Fibroblast of lung (primary cell): ENCODE measurements around the gene PTPN7. TPM values are rescaled to one million over a fixed set of nuclear protein-coding genes. Genes with fewer than 3 reads are reported as not detected.

Experiments used
- DNase-seq, 2 donors: peaks; one replicate each; pipeline versions ENCODE4 v3.0.0 to v3.0.0-alpha.2; 2010; ENCODE audit warnings: low read depth in 2 of 2
- H2AFZ ChIP-seq: 2 replicates; pipeline ENCODE4 v1.5.1; 2012; ENCODE audit warnings: low read length, control low read depth, inconsistent platforms
- H3K27ac ChIP-seq: 2 replicates; pipeline ENCODE4 v1.5.1; 2011; ENCODE audit warnings: low read length, control low read depth; ENCODE audit not compliant: insufficient read depth
- H3K27me3 ChIP-seq: 2 replicates; pipeline ENCODE4 v1.5.1; 2011; ENCODE audit warnings: mild to moderate bottlenecking, low read length; ENCODE audit not compliant: control insufficient read depth, insufficient read depth
- H3K36me3 ChIP-seq: 2 replicates; pipeline ENCODE4 v1.5.1; 2011; ENCODE audit warnings: low read length; ENCODE audit not compliant: control insufficient read depth, insufficient read depth
- H3K4me1 ChIP-seq: 2 replicates; pipeline ENCODE4 v1.5.1; 2011; ENCODE audit warnings: low read length; ENCODE audit not compliant: control insufficient read depth, insufficient read depth; ENCODE audit errors: extremely low read depth
- H3K4me2 ChIP-seq: 2 replicates; pipeline ENCODE4 v1.5.1; 2011; ENCODE audit warnings: low read length, control low read depth; ENCODE audit not compliant: insufficient read depth; ENCODE audit errors: extremely low read depth
- H3K4me3 ChIP-seq, 4 experiments: fragments of 200-600 bp in 1 of 4; sonication (generic) in 1 of 4; replicated peaks in 1 of 4; 2 replicates each; pipeline ENCODE4 v1.5.1; 2011 to 2016; ENCODE audit warnings: low read length in 4 of 4, low read depth in 3 of 4, mild to moderate bottlenecking in 3 of 4, control low read depth in 2 of 4, inconsistent platforms in 1 of 4, mixed read lengths in 1 of 4; ENCODE audit not compliant: insufficient read depth in 1 of 4; ENCODE audit errors: control extremely low read depth in 1 of 4
- H3K79me2 ChIP-seq: 2 replicates; pipeline ENCODE4 v1.5.1; 2012; ENCODE audit warnings: mild to moderate bottlenecking, low read length, inconsistent platforms; ENCODE audit not compliant: control insufficient read depth, insufficient read depth
- H3K9ac ChIP-seq: 2 replicates; pipeline ENCODE4 v1.5.1; 2011; ENCODE audit warnings: mild to moderate bottlenecking, low read length, control low read depth; ENCODE audit not compliant: insufficient read depth
- H3K9me3 ChIP-seq: 2 replicates; pipeline ENCODE4 v1.5.1; 2012; ENCODE audit warnings: low read depth, low read length; ENCODE audit not compliant: control insufficient read depth, insufficient read depth
- H4K20me1 ChIP-seq: 2 replicates; pipeline ENCODE4 v1.5.1; 2011; ENCODE audit warnings: low read length; ENCODE audit not compliant: control insufficient read depth, insufficient read depth; ENCODE audit errors: extremely low read depth
- EZH2 ChIP-seq: IDR thresholded peaks from 2 replicates; pipeline ENCODE4 v1.5.1; 2012; ENCODE audit warnings: low read length, control low read depth, mild to moderate bottlenecking; ENCODE audit errors: missing control alignments
- polyA plus RNA-seq, 2 donors: library from polyadenylated mRNA; depleted of rRNA in 1 of 2; stranded (reverse) in 1 of 2; unstranded in 1 of 2; fragments of >200 nt; gene quantifications; 2 replicates each; pipeline ENCODE4 v1.2.1, GENCODE V29; 2011 to 2012; ENCODE audit warnings: missing spikeins in 1 of 2
- total RNA-seq: library from RNA; depleted of rRNA; stranded (reverse); fragments of >200 nt; gene quantifications from 2 replicates; pipeline ENCODE4 v1.2.1, GENCODE V29; 2014
- TF ChIP-seq, protein P1 (sequence below), 2 donors: IDR thresholded peaks in 1 of 2; conservative IDR thresholded peaks in 1 of 2; 1 replicate in 1 of 2; 2 replicates in 1 of 2; pipeline ENCODE4 v1.5.1; 2011 to 2012; ENCODE audit warnings: low read length in 2 of 2, control low read depth in 1 of 2, inconsistent platforms in 1 of 2, low read depth in 1 of 2, mild to moderate bottlenecking in 1 of 2

The PTPN7 gene
- total and polyA plus RNA-seq, 2 donors (not counting 1 experiment from before 2014, with no cell fraction given) = not detected

GRCh38 chr1:202179828-202180750 lies 19.7 kb upstream of the PTPN7 start:
- Histone ChIP-seq H3K36me3 (no peaks in the 10 kb centered on the region), H2AFZ (no peak overlapping the region), H3K4me3 (no peak overlapping the region), H3K4me1 (no peaks in the 10 kb centered on the region), H4K20me1 (no peaks in the 10 kb centered on the region), H3K9ac (no peak overlapping the region), H3K9me3 (no peaks in the 10 kb centered on the region), H3K27ac (no peak overlapping the region), H3K79me2 (no peaks in the 10 kb centered on the region), H3K27me3 (peaks cover 24% of the 10 kb centered on the region), H3K4me2 (no peak overlapping the region)
- TF ChIP-seq, protein P1, sequence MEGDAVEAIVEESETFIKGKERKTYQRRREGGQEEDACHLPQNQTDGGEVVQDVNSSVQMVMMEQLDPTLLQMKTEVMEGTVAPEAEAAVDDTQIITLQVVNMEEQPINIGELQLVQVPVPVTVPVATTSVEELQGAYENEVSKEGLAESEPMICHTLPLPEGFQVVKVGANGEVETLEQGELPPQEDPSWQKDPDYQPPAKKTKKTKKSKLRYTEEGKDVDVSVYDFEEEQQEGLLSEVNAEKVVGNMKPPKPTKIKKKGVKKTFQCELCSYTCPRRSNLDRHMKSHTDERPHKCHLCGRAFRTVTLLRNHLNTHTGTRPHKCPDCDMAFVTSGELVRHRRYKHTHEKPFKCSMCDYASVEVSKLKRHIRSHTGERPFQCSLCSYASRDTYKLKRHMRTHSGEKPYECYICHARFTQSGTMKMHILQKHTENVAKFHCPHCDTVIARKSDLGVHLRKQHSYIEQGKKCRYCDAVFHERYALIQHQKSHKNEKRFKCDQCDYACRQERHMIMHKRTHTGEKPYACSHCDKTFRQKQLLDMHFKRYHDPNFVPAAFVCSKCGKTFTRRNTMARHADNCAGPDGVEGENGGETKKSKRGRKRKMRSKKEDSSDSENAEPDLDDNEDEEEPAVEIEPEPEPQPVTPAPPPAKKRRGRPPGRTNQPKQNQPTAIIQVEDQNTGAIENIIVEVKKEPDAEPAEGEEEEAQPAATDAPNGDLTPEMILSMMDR (conservative IDR thresholded peaks at IDR 0.05 in 1 of 2, IDR thresholded peaks at IDR 0.05 in 1 of 2; ENCODE audit: low read depth in 1 of 2, low read length in 2 of 2) = no peak
- no peak for TF ChIP-seq EZH2
- no peak for DNase-seq

DNA sequence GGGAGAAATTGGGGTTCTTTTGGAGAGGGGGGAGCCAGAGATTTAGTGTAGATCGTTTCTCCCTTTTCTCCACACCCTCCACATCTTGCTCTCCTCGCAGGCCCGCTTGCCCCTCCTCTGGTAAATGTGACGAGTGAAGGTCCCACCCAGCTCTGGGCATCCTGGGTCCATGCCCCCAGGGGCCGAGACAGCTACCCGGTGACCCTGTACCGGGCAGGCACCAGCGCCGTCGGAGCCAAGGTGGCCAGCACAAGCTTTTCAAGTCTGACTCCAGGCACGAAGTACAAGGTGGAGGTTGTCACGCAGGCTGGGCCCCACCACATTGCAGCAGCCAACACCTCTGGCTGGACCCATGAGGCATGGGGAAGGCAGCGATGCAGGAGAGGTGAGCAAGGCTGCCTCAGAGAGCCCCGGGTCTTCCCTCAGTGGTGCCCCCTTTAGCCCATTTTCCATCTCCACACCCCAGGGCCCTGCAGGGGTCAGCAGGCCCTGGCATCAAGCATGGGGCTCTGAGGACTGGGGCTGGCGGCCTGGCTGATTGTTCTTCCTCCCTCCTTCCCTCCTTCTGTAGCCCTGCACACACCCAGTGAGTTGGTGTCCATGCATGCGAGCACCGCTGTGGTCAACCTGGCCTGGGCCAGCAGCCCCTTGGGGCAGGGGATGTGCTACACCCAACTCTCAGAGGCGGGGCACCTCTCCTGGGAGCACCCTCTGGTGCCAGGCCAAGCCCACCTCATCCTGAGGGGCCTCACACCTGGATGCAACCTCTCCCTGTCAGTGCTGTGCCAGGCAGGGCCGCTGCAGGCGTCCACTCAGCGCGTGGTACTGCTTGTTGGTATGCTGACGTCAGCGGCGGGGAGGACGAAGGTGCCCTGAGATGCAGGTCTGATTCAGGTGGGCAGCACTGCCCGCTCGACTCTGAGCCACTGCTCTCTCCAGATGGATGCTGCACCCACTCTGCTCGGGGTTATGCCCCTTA lies 16.8 kb upstream of the PTPN7 start:
- Histone ChIP-seq H3K36me3 (no peaks in the 10 kb centered on the region), H3K4me3 (no peak overlapping the region), H3K27ac (no peak overlapping the region), H3K79me2 (no peaks in the 10 kb centered on the region), H2AFZ (no peak overlapping the region), H3K4me1 (no peaks in the 10 kb centered on the region), H3K9me3 (no peaks in the 10 kb centered on the region), H3K27me3 (peaks cover 16% of the 10 kb centered on the region), H3K9ac (no peak overlapping the region), H4K20me1 (no peaks in the 10 kb centered on the region), H3K4me2 (no peak overlapping the region)
- no peak for TF ChIP-seq EZH2
- TF ChIP-seq, protein P1 (conservative IDR thresholded peaks at IDR 0.05 in 1 of 2, IDR thresholded peaks at IDR 0.05 in 1 of 2; ENCODE audit: low read depth in 1 of 2, low read length in 2 of 2) = no peak
- DNase-seq = no peak

DNA sequence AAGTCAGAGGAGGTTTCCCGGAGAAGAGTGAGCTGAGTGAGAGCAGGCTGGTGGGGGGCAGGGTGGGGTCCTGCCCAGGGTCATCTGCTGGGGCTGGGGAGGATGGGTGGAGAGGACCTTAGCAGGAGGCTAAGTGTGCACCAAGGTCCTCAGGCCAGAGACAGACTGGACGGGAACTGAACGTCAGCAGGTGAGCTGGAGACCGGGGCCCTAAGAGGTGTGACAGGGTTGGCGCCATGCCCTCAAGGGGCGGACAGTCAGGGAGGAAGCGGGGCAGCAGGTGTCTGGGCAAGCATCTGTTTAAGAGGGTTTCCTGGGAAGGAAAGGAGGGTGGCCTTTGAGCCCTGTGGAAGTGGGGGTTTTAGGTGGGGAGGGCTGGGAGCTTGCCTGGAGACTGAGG lies 13.6 kb upstream of the PTPN7 start:
- H3K9ac ChIP-seq = no peak overlapping the region
- DNase-seq = no peak

More for the DNA sequence above, 13.6 kb upstream of the PTPN7 start:
- H3K4me3 ChIP-seq = no peak overlapping the region
- no peaks in the 10 kb centered on the region for H4K20me1 ChIP-seq
- no peaks in the 10 kb centered on the region for H3K9me3 ChIP-seq
- H3K79me2 ChIP-seq = no peaks in the 10 kb centered on the region
- H3K36me3 ChIP-seq = no peaks in the 10 kb centered on the region
- H3K27me3 ChIP-seq = peaks cover 6% of the 10 kb centered on the region
- no peak overlapping the region for H3K4me2 ChIP-seq
- H3K4me1 ChIP-seq = no peaks in the 10 kb centered on the region
- no peak overlapping the region for H3K27ac ChIP-seq
- no peak overlapping the region for H2AFZ ChIP-seq
- TF ChIP-seq, protein P1 (conservative IDR thresholded peaks at IDR 0.05 in 1 of 2, IDR thresholded peaks at IDR 0.05 in 1 of 2; ENCODE audit: low read depth in 1 of 2, low read length in 2 of 2) = no peak
- TF ChIP-seq EZH2 = no peak
